Epithelial cell of umbilical artery (primary cell): Measurements from ENCODE around the gene ZCCHC2. TPM values are rescaled to one million over a fixed set of nuclear protein-coding genes. Genes with fewer than 3 reads are reported as not detected.

Experiments
- total RNA-seq: library from RNA; depleted of rRNA; stranded (reverse); fragments of >200 nt; gene quantifications from 2 replicates; pipeline ENCODE4 v1.2.3, GENCODE V29; 2014

The ZCCHC2 gene
- 6.5 and 18.8 TPM in 2 replicates for total RNA-seq

GRCh38 chr18:62522504-62523254 is at the start of gene ZCCHC2:
Gene ZCCHC2, plus strand, starts transcription at chr18:62523025. Its CDS starts 400 bp downstream, at chr18:62523425.

Other genes starting within 250 kb of the ZCCHC2 start
- gene TNFRSF11A, start 197.7 kb upstream of the ZCCHC2 start, total RNA-seq: 2.3 and 9.6 TPM in 2 replicates
- 2.9 and 4.4 TPM in 2 replicates for gene PHLPP1, start 192.5 kb downstream of the ZCCHC2 start, total RNA-seq